HL-60 (cell line): Measurements from ENCODE around the gene UGT1A7.

Experiments
- DNase-seq, 2 experiments: peaks; one replicate each; pipeline ENCODE4 v3.0.0-alpha.2; 2010 to 2020; ENCODE audit warnings: low read depth in 1 of 2, low spot score in 1 of 2
- H3K27ac ChIP-seq: fragments of 250-450 bp; sonication (Bioruptor Pico); replicated peaks from 2 replicates; pipeline ENCODE4 v1.5.1; 2020; ENCODE audit warnings: mild to moderate bottlenecking, moderate library complexity
- H3K27me3 ChIP-seq: fragments of 250-450 bp; sonication (Bioruptor Pico); 2 replicates; pipeline ENCODE4 v1.5.1; 2021; ENCODE audit warnings: mild to moderate bottlenecking, moderate library complexity; ENCODE audit not compliant: insufficient read depth, poor library complexity, severe bottlenecking
- H3K4me3 ChIP-seq: replicated peaks from 2 replicates; pipeline ENCODE4 v1.5.1; 2011; ENCODE audit warnings: mild to moderate bottlenecking, control low read depth, low read length; ENCODE audit not compliant: insufficient read depth
- CTCF ChIP-seq: IDR thresholded peaks from one replicate; pipeline ENCODE4 v1.5.1; 2011; ENCODE audit warnings: low read length, control low read depth, inconsistent platforms; ENCODE audit not compliant: insufficient read depth
- GABPA ChIP-seq: IDR thresholded peaks from 2 replicates; pipeline ENCODE4 v1.6.1; 2012; ENCODE audit warnings: low read depth
- POLR2AphosphoS5 ChIP-seq: IDR thresholded peaks from 2 replicates; pipeline ENCODE4 v1.6.1; 2012; ENCODE audit warnings: low read depth
- REST ChIP-seq: IDR thresholded peaks from 2 replicates; pipeline ENCODE4 v1.6.1; 2012; ENCODE audit warnings: low read depth; ENCODE audit not compliant: insufficient replicate concordance
- SPI1 ChIP-seq: IDR thresholded peaks from 2 replicates; pipeline ENCODE4 v1.6.1; 2012; ENCODE audit warnings: low read depth, mild to moderate bottlenecking, borderline replicate concordance

The UGT1A7 gene

GRCh38 chr2:233760043-233760442, 78.3 kb downstream of the UGT1A7 start, which contains the start of gene UGT1A1:
UGT1A1 (plus strand) TSS chr2:233760270; CDS start chr2:233760288, 18 bp downstream.
- no peak for TF ChIP-seq SPI1
- TF ChIP-seq REST = no peak
- no peak for TF ChIP-seq POLR2AphosphoS5
- TF ChIP-seq GABPA = no peak
- no peak for TF ChIP-seq CTCF
- H3K27me3 ChIP-seq = no peaks in the 10 kb centered on the region
- H3K4me3 ChIP-seq = no peak within 1 kb of the TSS
- no peak for DNase-seq
- H3K27ac ChIP-seq = no peak within 1 kb of the TSS

GRCh38 chr2:233761040-233761769, 79.5 kb downstream of the UGT1A7 start:
- no peaks in the 10 kb centered on the region for H3K27me3 ChIP-seq

More at GRCh38 chr2:233761040-233761769, 79.5 kb downstream of the UGT1A7 start:
- no peak for DNase-seq
- Histone ChIP-seq H3K4me3 (no peak overlapping the region), H3K27ac (no peak overlapping the region)
- TF ChIP-seq REST = no peak
- no peak for TF ChIP-seq GABPA
- TF ChIP-seq CTCF = no peak
- no peak for TF ChIP-seq SPI1
- no peak for TF ChIP-seq POLR2AphosphoS5
